Stimulated activated memory B cell treated with anti-CD40 and anti-IgM and Interleukin-4, amounts not matched to agents 10 μg/mL and 1 μg/mL and 100 μg/mL, for 72 hours (primary cell): ENCODE data around the gene KDM2B.

Source experiments
- ATAC-seq: fragments of 150-1000 bp; cut with Tn5 transposase; 2 replicates; pipeline ENCODE4 v1.10.0; 2021
- H3K27ac Mint-ChIP-seq: one replicate; pipeline ENCODE4 v1.8.0; 2022; ENCODE audit warnings: mild to moderate bottlenecking, mixed read lengths
- H3K27me3 Mint-ChIP-seq: one replicate; pipeline ENCODE4 v1.8.0; 2022; ENCODE audit warnings: mixed read lengths
- H3K36me3 Mint-ChIP-seq: one replicate; pipeline ENCODE4 v1.8.0; 2022; ENCODE audit warnings: mixed read lengths
- H3K4me1 Mint-ChIP-seq: one replicate; pipeline ENCODE4 v1.8.0; 2022; ENCODE audit warnings: mixed read lengths
- H3K4me3 Mint-ChIP-seq: one replicate; pipeline ENCODE4 v1.8.0; 2022; ENCODE audit warnings: mild to moderate bottlenecking, moderate library complexity, mixed read lengths
- H3K9me3 Mint-ChIP-seq: one replicate; pipeline ENCODE4 v1.8.0; 2022; ENCODE audit warnings: mixed read lengths

The KDM2B gene

GRCh38 chr12:121549075-121549474 is 31.7 kb downstream of the KDM2B start:
- Mint-ChIP-seq H3K27me3 (no peaks in the 10 kb centered on the region), H3K9me3 (no peaks in the 10 kb centered on the region), H3K27ac (no peak overlapping the region), H3K36me3 (peaks cover 13% of the 10 kb centered on the region), H3K4me3 (no peak overlapping the region), H3K4me1 (peaks cover 18% of the 10 kb centered on the region)
- no peak for ATAC-seq

GRCh38 chr12:121545480-121545879 is 35.3 kb downstream of the KDM2B start:
- Mint-ChIP-seq H3K4me1 (peaks cover 17% of the 10 kb centered on the region), H3K36me3 (peaks cover 13% of the 10 kb centered on the region), H3K4me3 (no peak overlapping the region), H3K27ac (no peak overlapping the region), H3K9me3 (no peaks in the 10 kb centered on the region), H3K27me3 (no peaks in the 10 kb centered on the region)
- ATAC-seq, result no peak

GRCh38 chr12:121543786-121544185 is 37.0 kb downstream of the KDM2B start:
- Mint-ChIP-seq H3K27ac (no peak overlapping the region), H3K4me3 (no peak overlapping the region), H3K27me3 (no peaks in the 10 kb centered on the region), H3K9me3 (no peaks in the 10 kb centered on the region), H3K4me1 (peaks cover 21% of the 10 kb centered on the region), H3K36me3 (peaks cover 11% of the 10 kb centered on the region)
- no peak for ATAC-seq

DNA sequence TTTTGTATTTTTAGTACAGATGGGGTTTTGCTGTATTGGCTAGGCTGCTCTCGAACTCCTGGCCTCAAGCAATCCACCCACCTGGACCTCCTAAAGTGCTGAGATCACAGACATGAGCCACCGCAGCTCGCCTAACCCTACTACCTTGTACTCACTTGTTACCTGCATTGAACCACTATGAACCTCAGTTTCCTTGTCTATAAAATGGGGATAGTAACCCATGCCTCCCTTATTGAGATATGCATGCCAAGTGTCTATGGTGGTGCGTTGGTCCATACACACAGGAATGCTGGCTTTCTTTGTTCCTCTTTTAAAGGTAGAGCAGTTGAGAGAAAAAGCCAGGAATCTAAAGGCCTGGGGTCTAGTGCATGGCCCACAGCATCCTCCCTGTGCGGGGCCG is 40.9 kb downstream of the KDM2B start:
- peak overlapping the region; percentile 35 for H3K27ac Mint-ChIP-seq
- no peak overlapping the region for H3K4me3 Mint-ChIP-seq
- H3K27me3 Mint-ChIP-seq, result no peaks in the 10 kb centered on the region
- no peaks in the 10 kb centered on the region for H3K36me3 Mint-ChIP-seq
- ATAC-seq, result no peak
- H3K4me1 Mint-ChIP-seq, result peaks cover 41% of the 10 kb centered on the region
- H3K9me3 Mint-ChIP-seq, result no peaks in the 10 kb centered on the region

DNA sequence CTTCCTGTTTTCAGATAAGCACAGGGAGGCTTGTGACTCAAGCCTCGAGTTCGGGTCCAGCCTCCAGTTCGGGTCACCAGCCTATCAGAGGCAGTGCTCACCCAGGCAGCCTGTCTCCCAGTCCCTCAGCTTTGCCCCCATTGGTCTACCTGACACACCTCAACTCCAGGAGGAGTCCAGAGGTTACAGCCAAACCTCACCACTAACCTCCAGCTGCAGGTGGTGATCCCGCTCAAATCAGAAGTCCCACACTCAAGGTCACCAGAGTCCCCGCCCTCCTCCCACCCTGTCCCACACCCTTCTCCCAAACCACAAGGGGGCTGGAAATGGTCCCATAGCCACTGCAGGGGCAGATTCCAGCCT is 42.1 kb downstream of the KDM2B start:
- no peaks in the 10 kb centered on the region for H3K27me3 Mint-ChIP-seq
- peak overlapping the region; percentile 96 for H3K27ac Mint-ChIP-seq
- no peaks in the 10 kb centered on the region for H3K9me3 Mint-ChIP-seq
- H3K36me3 Mint-ChIP-seq, result peaks cover 1% of the 10 kb centered on the region
- H3K4me1 Mint-ChIP-seq, result peaks cover 48% of the 10 kb centered on the region
- no peak for ATAC-seq
- peak overlapping the region; percentile 82 for H3K4me3 Mint-ChIP-seq

DNA sequence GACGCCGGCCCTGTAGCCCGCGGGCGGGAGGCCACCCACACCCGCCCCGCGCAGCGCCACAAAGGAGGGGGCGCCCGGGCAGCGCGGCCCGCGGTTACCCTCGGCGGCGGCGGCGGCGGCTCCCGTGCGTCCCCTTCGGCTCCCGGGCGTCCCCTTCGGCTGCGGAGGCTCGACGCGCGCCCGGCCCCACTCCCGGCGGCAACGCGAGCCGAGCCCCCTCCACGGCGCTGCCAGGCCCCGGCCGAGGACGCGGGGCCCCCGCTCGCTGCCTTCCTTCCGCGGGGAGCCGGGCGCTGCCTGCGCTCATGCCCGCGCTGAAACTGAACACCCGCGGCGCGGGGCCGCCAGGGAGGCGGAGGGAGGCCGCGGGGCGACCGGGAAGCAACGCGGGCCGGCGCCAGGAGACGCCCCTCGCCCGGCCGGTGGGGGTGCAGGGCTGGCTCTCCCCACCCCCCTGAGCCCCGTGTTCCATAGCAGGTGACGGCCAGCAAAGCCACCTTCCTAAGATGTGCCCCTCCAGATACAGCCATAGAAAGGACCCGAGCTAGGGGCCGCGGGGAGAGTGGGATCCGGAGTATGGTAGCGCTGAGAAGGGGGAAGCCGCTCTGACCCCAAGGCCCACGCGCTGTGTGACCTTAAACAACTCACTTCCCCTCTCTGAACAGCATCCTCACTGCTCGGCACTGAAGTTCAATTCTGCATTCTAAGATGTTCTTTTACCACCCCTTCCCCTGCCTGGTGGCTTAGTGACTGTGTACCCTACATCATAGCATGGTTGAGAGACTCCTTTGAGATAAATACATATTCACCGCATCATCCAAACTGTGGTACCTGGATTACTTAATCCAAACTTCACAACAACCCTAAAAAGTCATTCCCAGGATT is 42.8 kb downstream of the KDM2B start:
- Mint-ChIP-seq H3K27me3 (no peaks in the 10 kb centered on the region), H3K36me3 (peaks cover 5% of the 10 kb centered on the region), H3K27ac (peak overlapping the region; percentile 96), H3K4me1 (peaks cover 54% of the 10 kb centered on the region), H3K4me3 (peak overlapping the region; percentile 93), H3K9me3 (no peaks in the 10 kb centered on the region)
- ATAC-seq, result peak; percentile 31

DNA sequence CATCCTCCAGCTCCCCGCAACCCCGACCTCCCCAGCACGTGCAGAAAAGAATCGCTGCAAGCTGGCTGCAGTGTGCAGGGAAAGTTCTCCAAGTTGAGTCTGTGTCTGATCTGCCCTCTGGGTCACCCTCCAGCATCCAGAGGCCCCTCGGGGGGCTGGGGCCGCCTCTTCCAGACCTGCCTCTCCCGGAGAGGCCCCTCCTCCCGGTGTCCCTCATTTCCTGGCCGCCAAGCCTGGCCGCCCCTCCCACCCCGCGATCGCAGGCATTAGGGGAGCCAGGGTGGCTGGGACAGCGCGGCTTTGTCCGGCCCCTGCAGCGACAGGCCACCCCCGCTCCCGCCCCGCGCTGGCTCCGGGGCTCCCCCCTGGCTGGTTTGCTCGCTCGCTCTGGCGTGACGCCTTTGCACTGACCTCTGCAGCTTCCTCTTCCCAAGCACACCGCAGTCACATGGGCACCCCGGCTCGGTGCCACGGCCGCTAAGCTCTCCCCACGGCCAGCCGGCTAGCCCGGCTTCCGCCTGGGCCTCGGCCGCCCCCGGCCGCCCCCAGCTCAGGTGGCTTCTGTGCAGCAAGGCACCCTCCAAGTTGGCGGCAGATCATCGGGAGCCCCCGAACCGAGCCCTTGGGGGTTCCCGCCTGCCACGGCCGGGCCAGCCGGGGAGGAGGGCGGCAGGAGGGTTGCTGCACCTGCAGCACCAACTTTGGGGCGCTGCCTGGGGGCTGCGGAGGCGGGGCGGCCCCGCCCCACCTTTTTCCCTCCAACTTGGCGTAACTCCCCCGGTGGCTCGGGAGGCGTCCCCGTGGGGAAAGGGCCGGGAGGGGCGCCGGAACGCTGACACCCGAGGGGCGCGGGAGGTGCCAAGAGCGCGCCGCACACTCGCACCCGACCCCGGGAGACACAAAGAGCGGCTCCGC is 43.7 kb downstream of the KDM2B start:
- Mint-ChIP-seq H3K4me3 (peak overlapping the region; percentile 93), H3K27ac (peak overlapping the region; percentile 96), H3K4me1 (peaks cover 60% of the 10 kb centered on the region), H3K36me3 (peaks cover 14% of the 10 kb centered on the region), H3K9me3 (no peaks in the 10 kb centered on the region), H3K27me3 (no peaks in the 10 kb centered on the region)
- ATAC-seq, result peak; percentile 83

DNA sequence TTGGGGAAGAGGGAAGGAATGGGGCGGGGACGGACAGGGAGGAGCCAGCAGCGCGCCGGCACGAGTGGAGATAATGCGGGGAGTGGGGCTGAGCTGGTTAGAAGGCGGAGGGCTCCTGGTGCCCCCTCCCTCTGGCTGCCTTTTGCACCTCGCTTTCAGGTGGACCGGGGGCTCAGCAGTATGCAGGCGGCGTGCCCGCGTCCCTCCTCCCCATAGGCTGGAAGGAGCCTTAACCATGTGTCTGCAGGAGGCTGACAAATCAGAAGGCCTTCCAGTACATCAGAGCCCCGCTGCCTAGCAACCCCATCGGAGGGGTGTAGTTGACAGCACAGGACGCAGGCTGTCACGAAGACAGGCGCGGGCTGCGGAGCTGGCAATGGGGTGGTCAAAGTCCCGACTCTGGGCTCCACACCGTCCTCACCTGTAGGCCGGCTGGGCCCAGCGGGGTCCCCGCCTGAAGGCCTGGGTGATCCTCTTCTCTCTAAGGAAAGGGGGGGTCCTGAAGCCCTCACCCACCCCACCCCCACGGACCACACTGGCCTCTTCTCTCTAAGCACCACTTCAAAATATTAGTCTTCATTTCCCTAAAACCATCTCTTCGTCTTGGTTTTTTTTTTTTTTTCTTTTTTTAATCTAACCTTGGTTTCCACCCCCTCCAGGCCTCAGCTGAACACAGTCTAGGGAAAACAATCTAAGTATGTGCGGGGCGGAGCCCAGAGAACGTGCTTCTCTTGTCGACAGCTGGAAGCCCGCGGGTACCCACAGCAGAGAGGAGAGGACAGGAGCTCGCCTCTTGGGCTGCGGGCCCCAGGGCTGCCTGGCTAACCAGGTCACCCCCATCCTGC is 44.5 kb downstream of the KDM2B start:
- H3K27me3 Mint-ChIP-seq, result no peaks in the 10 kb centered on the region
- peaks cover 23% of the 10 kb centered on the region for H3K36me3 Mint-ChIP-seq
- H3K4me1 Mint-ChIP-seq, result peaks cover 61% of the 10 kb centered on the region
- peak overlapping the region; percentile 96 for H3K27ac Mint-ChIP-seq
- H3K9me3 Mint-ChIP-seq, result no peaks in the 10 kb centered on the region
- peak overlapping the region; percentile 93 for H3K4me3 Mint-ChIP-seq
- ATAC-seq, result peak; percentile 81

DNA sequence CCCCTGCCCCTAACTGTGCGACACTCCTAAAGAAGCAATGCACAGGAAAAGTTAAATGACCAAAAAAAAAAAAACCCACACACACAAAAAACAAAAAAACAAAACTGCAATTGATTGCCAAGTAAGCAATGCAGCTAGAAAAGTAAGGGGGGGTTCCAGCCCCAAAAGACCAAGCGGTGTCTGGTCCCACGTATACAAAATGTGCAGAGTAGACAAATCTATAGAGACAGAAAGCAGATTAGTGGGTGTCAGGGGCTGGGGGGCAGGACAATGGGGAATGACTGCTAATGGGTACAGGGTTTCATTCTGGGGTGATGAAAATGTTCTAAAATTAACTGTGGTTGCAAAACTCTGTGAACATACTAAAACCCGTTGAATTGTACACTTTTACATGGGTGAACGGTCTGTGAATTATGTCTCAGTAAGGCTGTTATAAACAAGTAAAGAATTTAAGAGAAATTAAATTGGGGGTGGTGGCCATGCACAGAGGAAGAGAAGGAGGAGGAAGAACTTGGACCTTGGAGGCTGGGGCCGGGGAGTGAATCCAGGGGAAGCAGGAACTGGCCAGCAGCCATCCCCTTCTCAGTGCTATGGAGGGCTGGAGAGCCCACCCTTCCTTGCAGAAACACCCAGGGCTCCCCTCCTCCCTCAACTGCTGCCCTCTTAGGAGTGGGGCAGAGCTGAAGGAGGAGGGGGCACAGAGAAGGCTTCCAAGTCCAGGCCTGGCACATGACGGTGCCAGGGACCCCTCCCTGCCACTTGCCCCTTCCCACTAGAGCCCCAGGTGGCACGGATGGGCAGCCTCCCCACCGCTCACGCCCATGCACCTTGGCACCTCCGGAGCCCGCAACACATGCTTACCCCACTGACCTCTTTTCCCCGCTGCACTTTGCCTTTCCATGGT is 45.4 kb downstream of the KDM2B start:
- Mint-ChIP-seq H3K36me3 (peaks cover 32% of the 10 kb centered on the region), H3K9me3 (no peaks in the 10 kb centered on the region), H3K27me3 (no peaks in the 10 kb centered on the region), H3K4me1 (peaks cover 70% of the 10 kb centered on the region), H3K4me3 (peak overlapping the region; percentile 93), H3K27ac (peak overlapping the region; percentile 96)
- no peak for ATAC-seq

DNA sequence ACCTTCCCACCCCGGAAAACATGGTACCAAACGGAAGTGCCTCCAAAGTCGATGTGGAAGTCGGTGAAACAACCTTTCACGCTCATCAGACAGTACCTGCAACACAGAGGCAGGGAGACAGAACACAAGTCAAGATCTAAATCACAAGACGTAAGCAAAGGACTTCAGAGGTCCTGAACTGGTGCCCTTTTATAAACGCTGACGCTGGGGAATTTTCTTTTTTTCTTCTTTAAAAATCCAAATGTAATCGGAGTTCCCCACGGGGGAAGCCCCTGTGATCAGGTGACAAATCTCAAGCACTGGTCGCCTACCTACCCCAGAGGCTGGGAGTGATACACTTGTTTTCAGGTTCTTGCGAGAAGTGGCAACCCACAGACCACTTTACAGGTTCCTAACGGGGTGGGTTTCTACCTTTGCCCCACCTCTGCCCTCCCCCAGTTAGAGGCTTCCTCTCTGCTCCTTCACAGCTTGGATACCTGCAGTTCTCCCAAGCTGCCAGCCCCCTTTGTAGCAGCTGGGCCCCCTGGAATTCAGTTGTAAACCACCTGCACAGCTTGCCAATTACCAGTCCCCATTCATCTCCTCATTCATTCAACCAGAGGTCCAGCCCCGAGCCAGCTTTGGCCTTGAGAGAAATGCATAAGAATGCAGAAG is 46.2 kb downstream of the KDM2B start:
- Mint-ChIP-seq H3K27me3 (no peaks in the 10 kb centered on the region), H3K27ac (peak overlapping the region; percentile 96), H3K4me3 (peak overlapping the region; percentile 93), H3K9me3 (no peaks in the 10 kb centered on the region), H3K36me3 (peaks cover 35% of the 10 kb centered on the region), H3K4me1 (peaks cover 74% of the 10 kb centered on the region)
- peak; percentile 37 for ATAC-seq

- H3K9me3 Mint-ChIP-seq, result no peaks in the 10 kb centered on the region
- peak overlapping the region; percentile 94 for H3K4me3 Mint-ChIP-seq
Observed at GRCh38 chr12:121533394-121534090, 47.3 kb downstream of the KDM2B start.

DNA sequence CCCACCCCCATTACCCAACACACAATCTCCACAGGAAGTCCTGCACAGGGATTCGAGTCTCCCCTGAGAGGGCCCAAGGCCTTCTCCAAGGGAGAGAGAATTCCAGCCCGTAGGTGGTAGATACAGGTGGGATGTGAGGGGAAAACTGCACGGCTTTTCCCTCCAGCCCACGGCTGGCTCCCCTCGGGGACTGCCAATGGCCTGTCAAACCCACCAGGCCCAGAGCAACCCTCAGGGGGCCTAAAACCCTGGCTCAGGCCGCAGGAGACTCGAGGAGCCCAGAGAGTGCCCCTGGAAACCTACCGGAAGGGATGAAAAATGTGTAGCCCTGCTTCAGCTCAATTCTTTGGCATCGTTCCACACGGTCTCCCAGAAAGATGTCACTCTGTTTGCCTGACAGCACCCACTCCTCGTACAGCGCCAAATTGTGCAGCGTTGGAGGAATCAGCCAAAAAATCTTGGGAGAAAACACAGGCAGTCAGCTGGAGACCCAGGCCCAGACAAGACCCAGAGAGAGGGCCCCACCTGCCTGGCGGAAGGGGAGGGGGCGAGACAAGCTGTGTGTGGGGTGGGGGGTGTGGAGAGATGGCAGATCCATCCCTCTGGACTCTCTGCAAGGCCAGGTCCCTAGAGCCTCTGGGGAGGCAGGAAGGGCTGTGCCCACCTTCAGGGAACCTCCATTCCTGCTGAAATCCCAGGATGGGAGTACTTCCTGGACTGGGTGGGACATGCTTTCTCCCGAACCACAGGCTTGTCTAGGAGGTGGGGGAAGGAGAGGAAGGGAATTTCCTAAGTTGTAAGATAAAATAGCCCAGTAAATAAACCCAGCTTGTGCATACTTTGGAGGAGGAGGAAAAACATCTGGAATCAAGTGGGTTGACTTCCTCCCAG is 48.1 kb downstream of the KDM2B start:
- Mint-ChIP-seq H3K27ac (peak overlapping the region; percentile 96), H3K4me3 (peak overlapping the region; percentile 94), H3K36me3 (peaks cover 50% of the 10 kb centered on the region), H3K4me1 (peaks cover 75% of the 10 kb centered on the region), H3K27me3 (no peaks in the 10 kb centered on the region), H3K9me3 (no peaks in the 10 kb centered on the region)
- no peak for ATAC-seq

More at GRCh38 chr12:121533394-121534090, 47.3 kb downstream of the KDM2B start:
- Mint-ChIP-seq H3K27ac (peak overlapping the region; percentile 96), H3K27me3 (no peaks in the 10 kb centered on the region), H3K36me3 (peaks cover 46% of the 10 kb centered on the region), H3K4me1 (peaks cover 79% of the 10 kb centered on the region)
- ATAC-seq, result no peak
